Effector memory CD4-positive, alpha-beta T cell (primary cell): ENCODE measurements around the gene MRPL18.

Experiments used
- DNase-seq, 3 donors: peaks; one replicate each; pipeline ENCODE4 v3.0.0-alpha.2; 2020
- H3K27ac ChIP-seq: 2 replicates; pipeline ENCODE4 v1.7.0; 2013; ENCODE audit warnings: mild to moderate bottlenecking, low read length, moderate library complexity; ENCODE audit not compliant: insufficient read depth, poor library complexity, severe bottlenecking
- H3K27me3 ChIP-seq: replicated peaks from 2 replicates; pipeline ENCODE4 v1.7.0; 2013; ENCODE audit warnings: mild to moderate bottlenecking, low read length; ENCODE audit not compliant: insufficient read depth, control insufficient read depth, poor library complexity, severe bottlenecking
- H3K36me3 ChIP-seq: 2 replicates; pipeline ENCODE4 v1.7.0; 2013; ENCODE audit warnings: mild to moderate bottlenecking, low read length, moderate library complexity; ENCODE audit not compliant: control insufficient read depth, insufficient read depth
- H3K4me1 ChIP-seq: 2 replicates; pipeline ENCODE4 v1.7.0; 2013; ENCODE audit warnings: low read length, mild to moderate bottlenecking; ENCODE audit not compliant: control insufficient read depth, insufficient read depth, poor library complexity, severe bottlenecking
- H3K4me3 ChIP-seq: 2 replicates; pipeline ENCODE4 v1.7.0; 2013; ENCODE audit warnings: low read length, low read depth, mild to moderate bottlenecking; ENCODE audit not compliant: insufficient read depth, poor library complexity, severe bottlenecking
- H3K9me3 ChIP-seq: 2 replicates; pipeline ENCODE4 v1.7.0; 2013; ENCODE audit warnings: mild to moderate bottlenecking, low read length, moderate library complexity; ENCODE audit not compliant: control insufficient read depth

Gene MRPL18

GRCh38 chr6:159826968-159827647, 36.8 kb downstream of the MRPL18 start:
- Histone ChIP-seq H3K4me1 (no peaks in the 10 kb centered on the region), H3K27me3 (no peaks in the 10 kb centered on the region), H3K9me3 (no peaks in the 10 kb centered on the region), H3K27ac (no peak overlapping the region), H3K4me3 (no peak overlapping the region), H3K36me3 (no peaks in the 10 kb centered on the region)
- DNase-seq, result no peak

- no peak overlapping the region for H3K27ac ChIP-seq
- H3K27me3 ChIP-seq, result no peaks in the 10 kb centered on the region
- H3K36me3 ChIP-seq, result no peaks in the 10 kb centered on the region
- H3K4me3 ChIP-seq, result no peak overlapping the region
- no peak for DNase-seq
- H3K4me1 ChIP-seq, result no peaks in the 10 kb centered on the region
- no peaks in the 10 kb centered on the region for H3K9me3 ChIP-seq
Measured at GRCh38 chr6:159828074-159828473, 37.8 kb downstream of the MRPL18 start.

DNA sequence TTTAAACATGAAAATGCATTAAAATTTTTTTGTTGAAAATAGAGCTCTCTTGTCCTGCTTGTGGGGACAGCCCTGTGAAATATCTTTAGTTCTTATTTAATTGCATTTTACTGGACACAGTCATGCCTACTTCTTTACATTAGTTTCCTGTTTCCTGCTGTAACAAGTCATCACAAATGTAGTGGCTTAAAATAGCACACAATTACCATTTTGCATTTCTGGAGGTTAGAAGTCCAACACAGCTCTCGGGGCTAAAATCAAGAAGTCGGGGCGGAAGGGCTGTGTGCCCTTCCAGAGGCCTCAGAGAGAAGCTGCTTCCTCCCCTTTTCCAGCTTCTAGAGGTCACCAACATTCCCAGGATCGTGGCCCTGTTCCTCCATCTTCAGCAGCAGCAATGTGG, 39.3 kb downstream of the MRPL18 start:
- Histone ChIP-seq H3K36me3 (no peaks in the 10 kb centered on the region), H3K4me1 (no peaks in the 10 kb centered on the region), H3K9me3 (no peaks in the 10 kb centered on the region), H3K27me3 (no peaks in the 10 kb centered on the region), H3K4me3 (no peak overlapping the region), H3K27ac (no peak overlapping the region)
- no peak for DNase-seq

DNA sequence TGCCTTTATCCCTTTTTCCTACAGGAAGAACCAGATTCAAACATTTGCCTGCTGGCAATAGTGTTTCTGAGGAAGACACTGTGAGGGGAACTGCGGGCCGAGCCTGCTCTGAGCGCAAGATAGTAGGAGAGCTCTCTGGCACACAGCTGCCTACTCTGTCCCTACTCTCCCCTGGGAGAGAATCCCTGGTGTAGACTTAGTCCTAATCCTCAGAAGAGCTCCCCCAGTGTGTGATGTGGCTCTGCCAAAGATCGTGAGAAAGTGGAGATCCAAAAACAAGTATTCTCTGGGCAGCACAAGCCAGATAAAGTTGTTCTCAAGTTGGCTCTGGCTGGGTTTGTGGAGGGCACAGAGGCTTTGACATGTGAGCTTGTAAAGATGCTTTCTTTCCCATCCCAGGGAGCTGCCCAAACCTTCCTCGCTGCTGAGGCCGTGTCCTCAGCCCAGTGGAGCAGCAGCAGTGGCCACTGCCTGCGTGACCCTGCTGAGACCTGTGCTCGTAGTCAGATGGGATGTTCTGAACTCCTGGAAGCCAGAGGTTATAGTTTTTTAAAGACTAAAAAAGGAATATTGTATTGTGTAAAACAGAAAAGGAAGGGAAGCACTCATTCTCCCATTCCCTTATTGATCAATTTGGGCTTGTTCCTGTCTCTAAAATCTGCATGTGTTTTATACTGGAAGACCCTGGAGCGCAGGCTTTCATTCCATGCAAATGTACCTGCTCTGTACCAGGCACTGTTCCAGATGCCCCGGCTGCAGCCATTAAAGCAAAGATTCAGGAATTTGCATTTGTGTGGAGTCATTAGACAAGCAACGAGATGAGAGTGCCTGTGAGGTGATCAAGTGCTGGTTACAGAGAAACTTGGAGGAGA, 40.5 kb downstream of the MRPL18 start:
- H3K36me3 ChIP-seq, result no peaks in the 10 kb centered on the region
- no peak overlapping the region for H3K4me3 ChIP-seq
- H3K27me3 ChIP-seq, result no peaks in the 10 kb centered on the region
- DNase-seq, result no peak
- H3K4me1 ChIP-seq, result no peaks in the 10 kb centered on the region
- no peaks in the 10 kb centered on the region for H3K9me3 ChIP-seq
- H3K27ac ChIP-seq, result no peak overlapping the region

GRCh38 chr6:159831373-159831679, 41.1 kb downstream of the MRPL18 start:
- H3K4me3 ChIP-seq, result no peak overlapping the region
- H3K27ac ChIP-seq, result no peak overlapping the region
- H3K4me1 ChIP-seq, result no peaks in the 10 kb centered on the region
- no peaks in the 10 kb centered on the region for H3K9me3 ChIP-seq
- DNase-seq, result no peak
- no peaks in the 10 kb centered on the region for H3K27me3 ChIP-seq
- no peaks in the 10 kb centered on the region for H3K36me3 ChIP-seq

GRCh38 chr6:159832946-159833345, 42.7 kb downstream of the MRPL18 start:
- H3K4me3 ChIP-seq, result no peak overlapping the region
- no peak overlapping the region for H3K27ac ChIP-seq
- no peaks in the 10 kb centered on the region for H3K4me1 ChIP-seq
- DNase-seq, result no peak
- no peaks in the 10 kb centered on the region for H3K27me3 ChIP-seq
- no peaks in the 10 kb centered on the region for H3K36me3 ChIP-seq
- no peaks in the 10 kb centered on the region for H3K9me3 ChIP-seq

DNA sequence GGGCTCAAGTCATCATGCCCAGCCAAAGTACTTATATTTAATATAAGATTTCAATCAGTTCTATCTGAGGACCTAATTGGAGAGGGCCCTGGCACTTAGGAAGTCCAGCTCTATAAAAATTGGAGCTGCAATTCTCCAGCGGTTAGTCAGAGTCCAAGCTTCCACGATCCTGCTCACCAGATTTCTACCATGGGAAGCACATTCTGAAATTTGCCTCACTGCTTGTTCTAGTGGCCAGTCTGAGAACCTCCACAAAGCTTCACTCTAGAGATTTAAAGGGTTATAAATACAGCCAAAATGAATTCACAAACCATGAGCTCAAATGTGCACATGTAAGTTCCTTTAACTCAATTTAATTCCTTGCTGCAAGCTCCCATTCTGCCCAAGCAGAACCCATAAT, 43.3 kb downstream of the MRPL18 start:
- Histone ChIP-seq H3K36me3 (no peaks in the 10 kb centered on the region), H3K4me1 (no peaks in the 10 kb centered on the region), H3K27me3 (no peaks in the 10 kb centered on the region), H3K27ac (no peak overlapping the region), H3K4me3 (no peak overlapping the region), H3K9me3 (no peaks in the 10 kb centered on the region)
- no peak for DNase-seq

DNA sequence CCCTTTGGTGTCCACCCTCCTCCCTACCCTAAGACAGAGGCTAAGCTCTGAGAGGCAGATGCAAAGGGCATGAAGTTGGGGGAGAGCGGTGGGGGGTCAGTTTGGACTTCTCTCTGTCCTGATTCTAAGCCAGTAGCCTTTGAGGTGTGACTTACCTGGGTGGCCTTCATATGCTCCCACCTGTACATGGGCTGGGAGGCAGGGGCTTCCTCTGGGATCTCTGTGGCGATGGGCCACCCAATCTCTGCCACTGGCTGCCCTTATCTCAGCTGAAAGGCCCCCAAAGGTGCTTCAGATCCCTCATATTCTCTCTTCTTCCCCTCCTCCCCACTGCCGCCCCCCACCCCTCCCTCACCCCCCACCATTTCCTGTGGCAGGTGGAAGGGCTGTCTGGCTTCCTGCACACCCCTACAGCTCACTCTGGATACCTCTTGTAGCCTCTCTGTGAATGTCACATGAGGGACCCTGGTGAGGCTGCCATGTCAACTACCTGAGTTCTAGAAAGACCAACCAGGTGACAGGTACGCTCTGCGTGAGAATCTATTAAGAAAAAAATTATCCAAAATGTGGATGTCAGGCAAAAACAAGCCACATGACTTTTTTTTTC, 43.8 kb downstream of the MRPL18 start:
- Histone ChIP-seq H3K9me3 (no peaks in the 10 kb centered on the region), H3K4me1 (no peaks in the 10 kb centered on the region), H3K36me3 (no peaks in the 10 kb centered on the region), H3K27ac (no peak overlapping the region), H3K4me3 (no peak overlapping the region), H3K27me3 (no peaks in the 10 kb centered on the region)
- DNase-seq, result no peak

GRCh38 chr6:159836718-159837490, 46.6 kb downstream of the MRPL18 start:
- Histone ChIP-seq H3K27ac (no peak overlapping the region), H3K9me3 (no peaks in the 10 kb centered on the region), H3K4me1 (no peaks in the 10 kb centered on the region), H3K4me3 (no peak overlapping the region), H3K36me3 (no peaks in the 10 kb centered on the region), H3K27me3 (no peaks in the 10 kb centered on the region)
- DNase-seq, result no peak
